Limb (tissue), 2 donors: ENCODE results near the gene HOXD12.
A peak's percentile ranks its signal among the peaks of the same experiment; 100 is the strongest.

Experiments used
- DNase-seq, 2 donors: peaks; one replicate each; pipeline ENCODE4 v3.0.0-alpha.2; 2016; ENCODE audit errors: extremely low spot score in 2 of 2

Gene HOXD12

DNA sequence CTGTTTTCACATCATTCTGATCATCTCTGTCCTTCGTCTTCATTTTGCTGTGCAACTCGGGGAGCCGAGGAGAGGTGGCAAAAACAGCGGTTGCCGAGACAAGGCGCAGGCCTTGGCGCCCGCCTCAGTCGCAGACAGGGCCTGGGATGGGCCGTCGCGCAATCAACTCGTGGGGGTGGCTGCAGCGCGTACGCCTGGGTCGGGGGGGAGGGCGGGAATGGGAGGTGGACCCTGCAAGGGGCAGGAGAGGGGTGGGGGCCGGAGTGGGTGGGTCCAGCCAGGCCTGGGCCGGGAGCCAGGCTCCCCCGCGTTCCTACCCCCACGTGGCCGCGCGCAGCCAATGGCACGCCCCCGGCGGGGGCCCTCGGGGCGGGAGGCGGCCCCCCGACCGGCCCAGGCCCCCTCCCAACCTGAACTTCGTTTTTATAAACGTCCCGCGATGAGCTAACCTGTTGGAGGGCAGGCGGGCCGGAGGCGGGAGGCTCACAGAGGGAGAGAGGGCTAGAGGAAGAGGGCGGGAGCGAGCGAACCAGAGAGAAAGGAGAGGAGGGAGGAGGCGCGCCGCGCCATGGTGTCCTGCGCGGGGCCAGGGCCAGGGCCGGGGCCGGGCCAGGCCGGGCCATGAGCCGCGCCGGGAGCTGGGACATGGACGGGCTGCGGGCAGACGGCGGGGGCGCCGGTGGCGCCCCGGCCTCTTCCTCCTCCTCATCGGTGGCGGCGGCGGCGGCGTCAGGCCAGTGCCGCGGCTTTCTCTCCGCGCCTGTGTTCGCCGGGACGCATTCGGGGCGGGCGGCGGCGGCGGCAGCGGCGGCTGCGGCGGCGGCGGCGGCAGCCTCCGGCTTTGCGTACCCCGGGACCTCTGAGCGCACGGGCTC lies 7.1 kb upstream of the HOXD12 start, which contains the start of gene HOXD13:
TSS of gene HOXD13 (plus strand) at position 452 of the 875 bp plus-strand sequence. CDS start at position 622, 170 bp downstream.
- peak in 1 of 2 donors; percentile 80 for DNase-seq

DNA sequence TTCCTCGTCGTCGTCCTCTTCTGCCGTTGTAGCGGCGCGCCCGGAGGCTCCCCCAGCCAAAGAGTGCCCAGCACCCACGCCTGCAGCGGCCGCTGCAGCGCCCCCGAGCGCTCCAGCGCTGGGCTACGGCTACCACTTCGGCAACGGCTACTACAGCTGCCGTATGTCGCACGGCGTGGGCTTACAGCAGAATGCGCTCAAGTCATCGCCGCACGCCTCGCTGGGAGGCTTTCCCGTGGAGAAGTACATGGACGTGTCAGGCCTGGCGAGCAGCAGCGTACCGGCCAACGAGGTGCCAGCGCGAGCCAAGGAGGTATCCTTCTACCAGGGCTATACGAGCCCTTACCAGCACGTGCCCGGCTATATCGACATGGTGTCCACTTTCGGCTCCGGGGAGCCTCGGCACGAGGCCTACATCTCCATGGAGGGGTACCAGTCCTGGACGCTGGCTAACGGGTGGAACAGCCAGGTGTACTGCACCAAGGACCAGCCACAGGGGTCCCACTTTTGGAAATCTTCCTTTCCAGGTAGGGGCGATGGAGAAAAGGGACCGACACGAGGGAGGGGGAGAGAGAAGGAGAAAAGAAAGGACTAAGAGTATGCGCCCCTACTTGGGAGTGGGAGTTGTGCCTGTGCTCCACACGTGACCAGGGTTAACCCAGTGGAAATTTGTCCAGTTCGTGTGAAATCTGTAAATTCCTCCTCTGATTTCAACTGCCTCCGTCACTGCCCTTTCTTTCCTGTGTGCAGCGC lies 6.3 kb upstream of the HOXD12 start:
- DNase-seq, result peak in 1 of 2 donors; percentile 62

DNA sequence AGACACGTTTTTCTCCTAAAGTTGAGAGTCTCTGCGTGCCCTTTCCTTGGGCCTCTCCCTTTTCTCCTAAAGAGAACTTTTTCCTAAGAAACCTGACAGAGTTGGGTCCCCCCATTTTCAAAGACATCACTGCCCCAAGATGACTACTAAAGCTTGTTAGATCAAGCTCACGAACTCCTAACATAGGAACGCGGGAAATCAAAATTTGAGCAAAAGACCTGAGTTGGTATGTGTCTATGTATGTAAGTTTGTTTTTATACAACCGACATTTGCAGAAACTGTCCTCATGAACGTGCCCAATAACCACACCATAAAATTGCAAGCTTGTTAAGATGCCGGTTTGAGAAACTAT lies 5.7 kb upstream of the HOXD12 start:
- DNase-seq, result no peak

DNA sequence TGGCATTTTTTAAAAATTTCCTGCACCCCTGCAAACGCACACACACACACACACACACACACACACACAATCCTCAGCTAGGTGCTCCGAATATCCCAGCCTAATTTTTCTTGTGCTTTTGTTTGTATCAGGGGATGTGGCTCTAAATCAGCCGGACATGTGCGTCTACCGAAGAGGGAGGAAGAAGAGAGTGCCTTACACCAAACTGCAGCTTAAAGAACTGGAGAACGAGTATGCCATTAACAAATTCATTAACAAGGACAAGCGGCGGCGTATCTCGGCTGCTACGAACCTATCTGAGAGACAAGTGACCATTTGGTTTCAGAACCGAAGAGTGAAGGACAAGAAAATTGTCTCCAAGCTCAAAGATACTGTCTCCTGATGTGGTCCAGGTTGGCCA lies 5.2 kb upstream of the HOXD12 start:
- DNase-seq, result no peak

DNA sequence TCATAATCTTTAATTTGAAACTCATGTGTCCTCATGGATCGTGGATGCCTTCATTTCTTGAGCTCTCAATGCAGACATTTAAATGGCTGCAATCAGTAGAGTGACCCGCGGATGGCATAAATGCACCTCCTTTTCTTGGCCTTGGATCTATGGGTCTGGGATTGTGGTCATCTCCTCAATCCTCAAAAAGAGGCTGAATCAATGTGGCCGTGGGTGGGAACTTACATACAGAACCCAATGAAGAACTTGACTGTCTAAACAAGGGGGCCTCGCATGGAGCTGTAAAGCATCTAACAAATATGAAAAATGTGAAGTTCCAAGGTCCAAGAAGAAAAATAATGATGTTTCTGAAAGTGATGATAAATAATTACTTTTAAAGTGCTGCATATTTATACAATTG lies 4.2 kb upstream of the HOXD12 start:
- DNase-seq, result peak in 1 of 2 donors; percentile 32

DNA sequence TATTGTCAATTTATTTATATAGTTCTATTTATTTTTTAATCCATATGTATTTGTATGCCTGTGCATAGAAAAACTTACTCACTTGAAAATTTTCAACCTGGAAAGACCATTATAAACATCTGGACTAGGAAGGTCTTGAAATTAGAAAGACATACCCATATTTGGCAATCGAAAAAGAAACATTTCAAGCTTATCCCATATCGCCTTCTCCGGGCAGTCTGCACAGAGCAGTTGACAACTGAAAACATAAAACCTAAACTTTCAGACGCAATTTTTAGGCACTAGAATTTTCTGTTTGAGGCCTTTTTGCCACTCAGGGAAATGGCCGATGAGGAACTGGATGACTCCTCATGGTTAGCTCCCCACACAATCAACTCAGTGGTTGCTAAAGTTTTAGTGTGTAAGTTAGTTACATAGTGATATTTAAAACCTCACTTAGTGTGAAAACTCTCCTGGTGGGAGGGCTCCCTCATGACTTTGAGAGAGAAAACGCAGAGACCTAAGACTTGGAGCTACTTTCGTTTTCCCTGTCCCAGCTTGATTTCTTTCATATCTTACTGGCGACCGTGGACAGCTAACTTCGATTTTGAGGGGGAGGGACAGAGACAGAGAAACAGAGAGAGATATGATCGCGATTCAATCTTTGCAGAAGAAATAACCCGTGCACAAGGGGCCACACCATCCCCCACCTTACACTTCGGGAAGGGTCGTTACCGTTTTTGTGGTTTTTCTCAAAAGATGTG lies 3.2 kb upstream of the HOXD12 start:
- peak in 1 of 2 donors; percentile 56 for DNase-seq

DNA sequence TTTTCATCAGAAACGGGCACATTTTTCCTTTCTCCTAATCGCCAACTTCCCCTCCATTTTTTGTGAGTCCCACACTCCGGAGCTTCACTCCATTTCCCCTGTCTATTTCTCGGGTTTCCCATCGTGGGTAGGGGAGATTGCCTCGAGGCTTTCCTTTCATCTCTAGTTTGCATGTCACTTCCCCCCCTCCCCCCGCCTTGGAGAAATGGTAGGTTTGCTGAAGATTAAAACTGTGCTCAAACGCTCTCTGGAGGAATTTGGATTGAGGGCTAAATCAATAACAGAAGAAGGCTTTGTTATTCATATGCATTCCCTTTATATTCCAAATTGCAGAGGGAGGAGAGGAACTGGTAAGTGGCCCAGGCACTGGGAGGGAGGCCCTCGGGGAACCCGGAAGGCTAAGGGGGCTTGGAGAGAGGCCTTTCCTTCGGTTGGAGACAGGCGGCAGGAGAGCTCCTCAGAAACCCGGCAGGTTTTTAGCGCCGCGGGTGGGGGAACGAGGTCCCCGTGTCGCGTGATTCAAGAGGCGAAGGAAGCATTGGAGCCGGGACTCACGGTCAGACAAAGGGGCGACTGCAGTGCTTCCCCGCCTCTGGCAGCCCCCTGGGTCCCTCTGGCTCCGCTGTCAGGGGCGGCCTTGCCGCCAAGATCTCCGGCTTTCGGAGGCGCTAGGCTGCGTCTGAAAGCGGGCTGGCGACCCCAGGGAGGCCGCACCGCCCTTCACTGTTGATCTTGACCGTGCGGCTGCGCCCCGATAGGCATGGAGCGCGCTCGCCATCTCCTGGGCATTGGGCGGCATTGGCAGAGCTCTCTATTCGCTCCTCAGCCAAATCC lies 2.4 kb upstream of the HOXD12 start:
- peak in 1 of 2 donors; percentile 87 for DNase-seq

DNA sequence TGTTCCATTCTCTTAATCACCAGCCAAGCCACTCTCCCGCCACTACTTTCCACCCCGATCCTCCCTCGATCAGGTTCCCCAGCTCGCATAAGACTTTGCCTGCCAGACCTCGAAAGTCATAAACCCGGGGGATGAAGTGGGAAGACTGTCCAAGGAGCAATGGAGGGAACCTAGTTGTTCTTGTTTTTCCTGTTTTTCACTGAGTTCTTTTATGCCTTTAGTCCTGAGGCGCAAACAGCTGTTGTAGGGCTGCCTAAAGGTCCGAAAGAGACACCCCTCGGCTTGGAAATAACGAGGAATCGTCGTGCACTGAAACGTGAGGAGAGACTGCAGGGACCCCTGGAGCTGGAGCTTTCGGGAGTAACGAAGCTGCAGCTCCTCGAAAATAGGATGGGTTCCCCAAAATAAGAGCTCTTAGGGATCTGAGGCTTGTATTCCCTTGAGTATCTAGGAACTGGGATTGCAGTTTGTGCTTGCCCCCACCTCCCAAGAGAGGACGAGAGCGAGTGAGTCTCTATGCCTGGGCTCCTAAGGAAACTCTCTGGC lies 1.7 kb upstream of the HOXD12 start:
- no peak for DNase-seq

DNA sequence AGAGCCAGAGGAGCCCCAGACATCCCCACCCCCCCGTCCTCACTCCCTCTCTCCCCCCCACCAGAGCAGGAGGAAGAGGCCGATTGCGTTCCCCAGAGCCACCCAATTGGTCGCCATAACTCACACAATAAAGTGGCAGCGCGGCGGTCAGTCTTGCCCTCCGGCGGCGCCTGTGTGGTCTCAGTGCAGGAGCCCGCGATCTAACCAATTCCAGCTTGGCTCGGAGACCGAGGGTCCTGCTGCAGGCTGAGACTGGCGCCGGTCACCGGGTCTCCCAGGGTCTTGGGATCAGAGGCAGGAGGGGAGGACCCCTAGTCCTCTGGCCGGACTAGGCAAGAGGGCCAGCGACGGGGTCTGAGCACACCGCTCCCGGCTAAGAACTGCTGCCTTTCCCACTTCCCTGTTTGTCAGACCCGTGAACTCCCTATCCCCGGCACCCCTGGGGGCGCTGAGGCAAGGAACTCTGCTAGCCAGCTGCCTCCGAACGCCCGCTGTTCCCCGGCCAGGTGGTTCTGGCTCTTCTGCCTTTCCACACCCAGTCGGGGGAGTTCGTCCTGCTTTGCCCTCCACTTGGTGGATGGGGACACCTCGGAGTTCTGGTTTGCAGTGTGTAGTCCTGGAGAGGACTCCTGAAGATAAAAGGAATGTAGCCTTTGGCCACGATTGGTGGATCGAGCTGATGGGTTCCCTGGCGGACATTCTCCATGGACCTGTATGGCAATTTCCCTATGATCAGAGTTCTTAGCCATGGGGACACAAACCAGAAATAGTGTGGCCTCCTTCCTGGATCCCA lies 1.0 kb upstream of the HOXD12 start:
- DNase-seq, result peak in 1 of 2 donors; percentile 59

DNA sequence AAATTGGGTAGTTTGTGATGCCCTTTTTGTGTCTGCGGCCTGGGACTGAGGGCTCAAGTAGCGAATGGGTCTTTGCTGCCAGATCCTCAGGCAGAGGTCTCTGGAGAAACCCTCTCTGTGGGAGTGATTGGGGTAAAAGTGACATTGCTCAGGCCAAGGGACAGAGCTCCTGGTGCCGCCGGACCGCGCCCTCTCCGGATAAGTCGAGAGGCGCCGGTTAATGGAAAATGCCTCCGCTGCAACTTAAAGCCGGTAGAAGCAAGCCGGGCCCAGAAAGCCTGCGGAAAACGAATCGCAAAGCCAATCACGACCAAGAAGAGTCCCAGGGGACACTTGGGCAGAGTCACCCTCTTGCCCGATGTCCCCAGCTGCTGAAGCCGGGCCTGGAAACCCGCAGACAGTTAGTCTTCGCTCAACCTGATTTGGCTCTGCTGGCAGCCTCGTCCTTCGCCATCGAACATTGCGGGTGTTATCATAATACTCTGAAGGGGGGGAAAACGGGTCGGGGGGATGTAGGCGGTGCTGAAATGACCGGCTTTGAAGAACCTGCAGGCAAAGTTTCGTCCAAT lies 352 bp upstream of the HOXD12 start:
- DNase-seq, result peak in 1 of 2 donors; percentile 58

DNA sequence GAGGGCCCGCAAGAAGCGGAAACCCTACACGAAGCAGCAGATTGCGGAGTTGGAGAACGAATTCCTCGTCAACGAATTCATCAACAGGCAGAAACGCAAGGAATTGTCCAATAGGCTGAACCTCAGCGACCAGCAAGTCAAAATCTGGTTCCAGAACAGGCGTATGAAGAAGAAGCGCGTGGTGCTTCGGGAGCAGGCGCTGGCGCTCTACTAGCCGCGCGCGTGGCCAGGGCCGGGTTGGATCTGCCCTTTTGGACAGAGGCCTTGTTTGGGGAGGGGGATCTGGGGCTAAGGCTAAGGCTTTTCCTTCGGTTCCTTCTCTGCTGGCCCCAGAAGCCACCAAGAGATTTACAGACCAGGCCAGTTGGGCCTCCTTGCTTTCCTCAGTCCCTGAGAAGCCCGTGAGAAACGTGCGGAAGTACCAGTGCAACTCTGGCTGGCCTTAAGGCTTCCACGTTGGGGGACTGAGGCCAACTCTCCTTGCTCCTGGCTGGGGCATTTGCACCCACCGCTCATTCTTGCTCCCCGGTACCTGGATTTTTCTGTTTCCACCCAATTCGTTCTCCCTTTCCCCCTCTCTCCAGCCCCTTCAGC lies 1.0 kb downstream of the HOXD12 start:
- DNase-seq, result no peak

DNA sequence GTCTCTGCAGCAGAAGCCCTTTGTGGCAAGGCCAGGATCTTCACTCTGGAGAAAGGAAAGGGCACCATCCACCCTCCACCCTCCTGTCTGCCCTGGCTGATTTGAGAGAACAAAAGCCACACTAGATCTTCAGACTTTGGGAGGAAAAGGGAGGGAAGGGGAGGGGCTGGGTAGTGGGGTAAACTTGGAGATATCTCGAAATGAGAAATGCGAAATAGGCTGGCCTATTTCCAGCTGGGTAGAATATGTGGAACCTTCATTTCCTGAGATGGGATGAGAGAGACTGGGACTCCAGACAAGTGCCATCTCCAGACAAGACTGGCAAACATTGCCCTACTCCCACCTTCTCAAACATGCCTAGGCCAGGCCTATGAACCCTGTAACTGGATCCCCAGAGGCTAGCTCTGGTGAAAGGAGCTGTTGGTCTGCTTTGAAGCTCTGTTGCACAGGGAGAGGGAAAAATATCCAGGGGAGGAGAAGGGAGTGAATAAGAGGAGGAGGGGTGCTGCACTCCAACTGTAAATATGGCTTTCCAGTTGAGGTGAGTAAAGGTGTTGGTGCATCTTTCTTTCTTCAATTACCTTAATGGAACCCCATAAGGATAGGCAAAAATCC lies 1.7 kb downstream of the HOXD12 start:
- no peak for DNase-seq

DNA sequence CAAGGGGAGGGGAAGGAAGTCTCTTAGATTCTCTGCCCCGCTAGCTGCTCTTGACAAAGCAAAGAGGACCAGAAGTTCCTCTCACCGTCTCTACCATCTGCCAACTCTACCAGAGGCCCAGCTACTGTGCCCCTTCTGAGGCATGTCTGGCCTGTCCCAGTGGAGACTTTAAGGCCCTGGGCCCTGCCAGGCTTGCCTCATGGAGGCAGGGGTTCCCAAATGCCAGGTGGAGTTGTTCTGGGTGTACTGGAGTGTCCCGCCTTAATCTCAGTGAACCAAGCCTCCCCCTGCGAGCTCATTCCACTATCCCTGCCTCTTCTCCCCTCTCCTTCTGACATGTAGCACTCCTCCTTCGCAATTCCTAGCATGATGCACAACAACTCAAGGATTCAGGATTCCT lies 2.2 kb downstream of the HOXD12 start:
- no peak for DNase-seq

DNA sequence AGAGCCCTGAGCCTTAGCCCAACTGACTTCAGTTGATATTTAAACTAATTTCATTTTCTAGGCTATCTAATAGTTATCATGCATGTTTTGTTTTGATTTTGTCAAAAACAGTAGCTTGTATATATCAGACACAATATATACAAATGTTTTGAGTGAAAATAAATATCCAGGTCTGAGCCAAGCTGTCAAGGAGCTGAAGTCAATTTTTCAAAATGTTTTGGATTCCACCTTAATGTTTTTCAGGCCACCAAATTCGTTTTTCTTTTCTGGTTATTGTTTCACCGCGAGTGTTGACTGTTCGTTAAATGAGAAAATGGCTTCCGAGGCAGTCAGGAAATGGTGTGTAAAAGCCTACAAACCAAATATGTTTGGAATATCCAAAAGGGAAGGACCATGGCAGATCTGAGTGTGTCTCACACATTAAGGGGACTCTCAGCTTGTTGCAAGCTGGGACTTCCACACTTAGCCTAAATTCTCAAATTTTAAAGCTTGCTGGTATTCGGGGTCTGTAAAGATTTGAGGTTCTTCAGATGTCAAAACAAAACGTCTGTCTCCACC lies 2.8 kb downstream of the HOXD12 start:
- no peak for DNase-seq

DNA sequence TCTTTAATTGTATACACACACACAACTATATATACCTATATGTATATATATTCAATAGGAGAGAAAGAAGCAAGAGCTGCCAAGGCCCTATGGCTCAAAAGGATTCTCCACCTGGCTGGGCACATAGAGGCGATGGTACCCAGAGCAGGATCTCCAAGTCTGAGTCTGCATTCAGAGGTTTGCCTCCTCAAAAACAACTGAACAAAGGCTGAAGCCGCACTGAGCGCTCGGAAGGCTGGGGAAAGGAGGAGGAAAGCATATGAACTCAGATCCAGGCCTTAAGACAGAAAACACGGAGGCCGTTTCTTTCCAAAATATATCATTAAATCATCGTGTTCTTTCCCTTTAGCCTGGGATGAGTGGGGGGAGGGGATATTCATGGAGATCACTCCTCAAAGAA lies 3.6 kb downstream of the HOXD12 start:
- DNase-seq, result no peak

DNA sequence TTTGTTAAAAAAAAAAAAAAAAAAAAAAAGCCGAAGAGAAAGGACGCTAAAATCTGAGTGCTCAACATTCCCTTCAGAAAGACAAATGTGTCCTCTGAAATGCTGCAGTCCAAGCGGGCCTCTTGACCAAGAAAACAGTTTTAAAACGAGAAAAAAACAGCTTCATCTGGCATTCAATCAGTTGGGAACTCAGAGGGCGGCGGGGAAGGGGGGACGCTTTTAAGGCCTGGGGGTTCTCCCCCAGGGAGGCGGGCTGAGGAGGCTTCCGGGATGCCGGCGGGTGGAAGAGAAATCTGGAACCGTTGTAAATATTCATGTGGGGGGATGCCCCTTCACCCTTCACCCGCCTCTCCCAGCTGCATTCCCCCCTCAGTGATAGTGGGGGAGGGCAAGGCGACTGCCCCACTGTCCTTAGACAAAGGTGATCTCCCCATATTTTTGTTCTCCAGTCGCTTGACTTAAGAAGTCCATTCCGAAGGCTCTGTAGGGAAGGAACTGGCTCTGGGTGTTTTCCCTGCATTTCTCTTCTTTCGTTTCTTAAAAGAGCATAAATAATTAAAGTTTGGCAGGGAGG lies 4.2 kb downstream of the HOXD12 start:
- DNase-seq, result no peak

DNA sequence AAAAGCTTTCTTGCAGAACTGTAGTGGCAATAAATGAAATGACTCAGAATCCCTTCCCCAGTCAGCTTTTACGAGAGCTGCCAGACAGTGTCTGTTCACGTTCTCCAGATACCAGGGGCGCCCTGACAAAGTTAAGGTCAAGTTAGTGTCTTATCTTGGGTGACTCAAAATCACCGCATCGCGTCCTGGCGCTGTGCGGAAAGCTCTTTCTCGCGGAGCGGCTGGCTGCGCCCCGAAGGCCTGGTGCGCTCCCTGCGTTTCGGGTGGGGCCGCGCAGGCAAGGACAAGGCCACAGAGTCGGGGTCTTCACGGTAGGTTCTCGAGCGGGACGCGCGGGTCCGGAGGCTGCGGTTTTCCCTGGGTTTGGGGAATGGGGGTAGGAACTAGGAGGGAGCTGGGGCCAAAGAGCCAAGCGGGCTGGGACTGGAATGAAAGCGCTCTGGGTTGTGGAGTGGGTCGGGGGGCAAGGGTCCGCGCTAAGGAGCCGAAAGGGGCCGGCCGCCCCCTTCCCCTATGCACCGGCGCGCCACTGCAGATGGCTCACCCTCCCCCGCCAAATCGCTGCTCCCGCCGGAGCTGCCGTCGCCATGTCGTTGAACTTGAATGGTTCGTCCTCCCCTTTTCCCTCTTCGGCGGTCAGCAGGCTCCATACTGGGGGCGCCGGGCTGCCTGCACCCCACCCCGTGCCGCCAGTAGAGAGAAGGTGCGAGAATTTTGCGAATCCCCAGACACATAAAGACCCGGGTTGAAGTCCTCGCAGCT lies 4.9 kb downstream of the HOXD12 start:
- no peak for DNase-seq
